ENCODE measurements around the gene GPSM3.
A peak's percentile ranks its signal among the peaks of the same experiment; 100 is the strongest.
"Not testable (repeated sequence)": the region's sequence is repeated elsewhere in the genome, so short reads cannot be mapped to it uniquely, and the experiment has no call there.

The GPSM3 gene

DNA sequence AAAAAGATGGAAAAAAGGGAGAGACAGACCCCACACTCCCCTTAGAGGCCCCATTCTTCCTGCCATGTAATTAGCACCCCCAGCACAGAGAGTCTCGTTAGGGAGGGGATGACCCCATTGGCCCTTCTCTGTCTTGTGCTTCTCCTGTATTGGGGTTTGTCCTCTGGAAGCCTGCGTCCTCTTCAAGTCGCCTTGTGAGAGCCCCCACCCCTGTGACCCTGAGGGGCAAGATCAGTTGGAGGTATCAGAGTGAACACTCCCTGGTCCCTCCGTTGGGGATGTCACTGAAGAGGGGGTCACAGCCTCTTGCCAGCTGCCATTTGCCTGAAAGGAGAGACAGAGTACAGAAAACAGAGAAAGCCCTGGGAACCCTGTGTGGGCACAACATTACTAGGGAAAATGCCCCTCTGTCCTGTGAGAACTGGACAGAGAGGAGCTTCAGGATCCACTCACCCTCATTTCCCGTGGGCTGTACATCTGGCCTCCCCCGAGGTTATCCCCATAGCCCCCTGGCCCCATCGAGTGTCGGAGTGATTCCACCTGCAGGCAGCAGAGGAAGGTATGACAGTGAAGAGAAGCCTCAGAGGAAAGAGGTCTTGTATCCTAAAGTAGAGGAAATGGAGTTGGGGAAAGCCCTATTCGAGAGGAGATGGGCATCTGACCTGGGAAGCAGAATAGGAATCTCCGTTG lies 6.1 kb downstream of the GPSM3 start:
- not testable (repeated sequence) for DNase-seq

DNA sequence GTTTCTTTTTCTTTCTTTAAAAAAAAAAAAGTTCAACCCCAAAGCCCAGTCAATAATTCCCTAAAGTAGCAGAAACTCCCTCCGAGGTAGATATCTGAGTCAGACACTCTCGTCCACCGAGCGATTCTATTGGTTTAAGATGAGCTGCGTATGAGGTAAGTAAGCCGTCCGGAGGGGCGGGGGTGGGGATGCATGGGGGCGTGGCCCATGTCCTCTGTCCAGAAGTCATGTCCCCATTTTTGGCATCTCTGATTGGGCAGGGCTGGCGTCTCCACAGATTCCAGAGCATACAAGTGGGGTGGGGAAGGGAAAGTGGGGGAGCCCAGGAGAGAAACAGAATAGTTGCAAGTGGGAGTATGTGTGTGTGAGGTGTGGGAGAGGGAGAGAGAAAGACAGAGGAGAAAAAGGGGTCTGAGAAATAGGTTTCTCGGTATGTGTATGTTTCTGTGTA lies 6.7 kb downstream of the GPSM3 start:
- DNase-seq: not testable (repeated sequence)

DNA sequence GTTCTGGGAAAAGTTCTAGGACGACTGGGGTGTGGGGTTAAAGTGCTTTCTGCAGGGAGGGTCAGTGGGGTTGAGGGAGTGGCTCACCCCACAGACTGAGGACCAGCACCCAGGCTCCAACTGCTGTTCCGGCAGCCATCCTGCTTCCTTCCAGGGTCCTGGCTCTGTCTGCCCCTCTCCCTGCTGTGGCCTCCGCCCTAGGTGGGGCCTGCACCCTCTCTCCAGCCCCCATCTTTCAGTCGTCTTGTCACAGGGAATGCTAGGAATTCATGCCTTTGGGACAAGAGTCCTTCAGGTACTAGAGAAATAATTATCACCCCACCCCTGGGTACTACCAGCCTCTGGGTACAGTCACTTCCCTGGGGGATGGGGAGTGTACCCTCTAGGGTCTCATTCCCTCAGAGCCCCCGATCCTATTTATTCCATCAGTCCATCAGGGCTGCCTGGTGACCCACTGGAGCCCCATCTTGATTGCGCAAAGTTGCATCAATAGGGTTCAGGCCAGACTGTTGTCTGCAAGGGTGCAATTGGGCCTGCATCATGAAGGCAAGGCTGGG lies 8.3 kb downstream of the GPSM3 start, which contains the start of gene AGER:
Gene AGER (minus strand): TSS at position 170 of the 557 bp plus-strand sequence. CDS start 31 bp downstream, at position 139.
- no peak for DNase-seq

DNA sequence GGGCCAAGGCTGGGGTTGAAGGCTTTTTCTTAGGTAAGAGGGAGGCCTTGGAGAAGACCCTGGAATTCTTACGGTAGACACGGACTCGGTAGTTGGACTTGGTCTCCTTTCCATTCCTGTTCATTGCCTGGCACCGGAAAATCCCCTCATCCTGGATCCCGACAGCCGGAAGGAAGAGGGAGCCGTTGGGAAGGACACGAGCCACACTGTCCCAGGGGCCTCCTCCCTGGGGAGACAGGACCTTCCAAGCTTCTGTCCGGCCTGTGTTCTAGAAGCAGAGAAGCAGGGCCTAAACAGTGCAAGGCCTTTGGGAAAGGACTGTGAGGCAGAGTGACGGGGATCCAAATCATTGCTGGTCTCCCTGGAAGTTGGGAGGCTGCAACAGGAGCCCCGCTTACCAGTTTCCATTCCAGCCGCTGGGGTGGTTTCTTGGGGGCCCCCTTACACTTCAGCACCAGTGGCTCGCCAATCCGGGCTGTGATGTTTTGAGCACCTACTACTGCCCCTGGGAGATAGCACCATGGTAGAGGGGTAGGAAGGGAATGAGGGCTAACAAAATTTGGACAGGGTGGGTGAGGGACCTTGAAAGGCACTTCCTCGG lies 8.9 kb downstream of the GPSM3 start:
- no peak for DNase-seq

DNA sequence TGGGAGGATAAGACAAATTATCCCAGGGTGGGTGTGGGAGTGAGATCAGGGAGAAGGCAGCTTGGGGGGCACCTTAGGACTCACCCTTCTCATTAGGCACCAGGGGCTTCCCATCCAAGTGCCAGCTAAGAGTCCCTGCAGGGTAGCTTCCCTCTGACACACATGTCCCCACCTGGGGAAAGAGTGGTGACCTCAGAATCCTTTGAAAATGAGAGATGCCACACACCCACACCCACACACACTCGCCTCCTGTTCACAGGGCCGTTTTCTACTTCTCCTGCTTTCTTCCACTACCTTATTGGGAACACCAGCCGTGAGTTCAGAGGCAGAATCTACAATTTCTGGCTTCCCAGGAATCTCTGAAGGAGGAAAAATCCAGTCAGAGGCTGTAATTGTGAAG lies 9.4 kb downstream of the GPSM3 start:
- no peak for DNase-seq

DNA sequence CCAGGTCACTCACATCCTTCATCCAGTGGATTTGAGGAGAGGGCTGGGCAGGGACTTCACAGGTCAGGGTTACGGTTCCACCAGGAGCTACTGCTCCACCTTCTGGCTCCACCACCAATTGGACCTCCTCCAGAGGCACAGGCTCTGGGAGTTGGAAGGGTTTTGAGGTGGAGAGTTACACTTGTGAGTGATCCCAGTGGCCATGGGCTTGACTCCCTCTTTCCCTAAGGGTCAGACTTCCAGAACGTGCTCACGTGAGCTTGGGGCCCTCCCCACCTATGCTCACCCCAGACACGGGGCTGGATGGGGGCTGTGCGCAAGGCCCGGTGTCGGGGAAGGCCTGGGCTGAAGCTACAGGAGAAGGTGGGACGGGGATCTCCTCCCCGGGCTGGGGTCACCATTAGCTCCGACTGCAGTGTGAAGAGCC lies 9.9 kb downstream of the GPSM3 start:
- no peak for DNase-seq

DNA sequence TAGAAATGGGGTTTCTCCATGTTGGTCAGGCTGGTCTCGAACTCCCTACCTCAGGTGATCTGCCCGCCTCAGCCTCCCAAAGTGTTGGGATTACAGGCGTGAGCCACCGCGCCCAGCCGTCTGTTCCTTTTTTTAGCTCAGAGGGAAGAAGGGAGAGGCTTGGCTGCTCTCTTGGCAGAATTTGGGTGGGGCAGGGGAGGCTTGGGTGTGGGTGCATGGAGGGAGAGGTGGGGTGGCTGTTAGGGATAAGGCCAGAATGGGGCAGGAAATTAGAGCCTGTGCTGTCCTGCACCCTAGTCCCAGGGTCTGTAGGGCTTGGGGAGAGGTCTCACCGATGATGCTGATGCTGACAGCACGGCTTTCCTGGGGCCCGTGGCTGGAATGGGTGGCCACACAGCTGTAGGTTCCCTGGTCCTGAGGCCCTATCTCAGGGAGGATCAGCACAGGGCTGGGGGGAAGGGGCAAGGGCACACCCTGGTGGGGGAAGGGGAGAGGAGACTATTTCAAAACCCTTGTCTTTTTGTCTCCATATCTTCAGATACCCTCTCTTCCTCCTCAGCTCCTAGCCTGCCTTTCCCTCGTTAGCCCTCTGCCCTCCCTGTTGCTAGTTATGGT lies 10.4 kb downstream of the GPSM3 start:
- DNase-seq: no peak

DNA sequence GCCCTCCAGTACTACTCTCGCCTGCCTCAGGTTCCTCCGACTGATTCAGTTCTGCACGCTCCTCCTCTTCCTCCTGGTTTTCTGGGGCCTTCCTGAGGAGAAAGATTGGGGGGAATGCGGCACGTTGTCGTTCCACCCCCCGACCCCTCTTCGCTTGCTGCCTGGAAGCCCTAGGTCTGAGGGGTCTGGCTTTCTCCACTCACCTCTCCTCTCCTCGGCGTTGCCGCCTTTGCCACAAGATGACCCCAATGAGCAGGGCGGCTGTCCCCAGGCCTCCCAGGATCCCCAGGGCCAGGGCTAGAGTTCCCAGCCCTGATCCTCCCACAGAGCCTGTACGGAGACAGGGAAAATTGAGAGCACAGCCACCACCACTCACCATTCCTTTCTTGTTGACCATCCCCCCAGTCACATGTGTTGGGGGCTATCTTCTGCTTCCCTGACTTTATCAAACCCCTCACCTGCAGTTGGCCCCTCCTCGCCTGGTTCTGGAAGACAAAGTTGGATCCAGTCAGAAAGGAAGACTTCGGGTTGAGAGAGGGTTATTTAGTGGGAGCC lies 11.2 kb downstream of the GPSM3 start:
- no peak for DNase-seq

DNA sequence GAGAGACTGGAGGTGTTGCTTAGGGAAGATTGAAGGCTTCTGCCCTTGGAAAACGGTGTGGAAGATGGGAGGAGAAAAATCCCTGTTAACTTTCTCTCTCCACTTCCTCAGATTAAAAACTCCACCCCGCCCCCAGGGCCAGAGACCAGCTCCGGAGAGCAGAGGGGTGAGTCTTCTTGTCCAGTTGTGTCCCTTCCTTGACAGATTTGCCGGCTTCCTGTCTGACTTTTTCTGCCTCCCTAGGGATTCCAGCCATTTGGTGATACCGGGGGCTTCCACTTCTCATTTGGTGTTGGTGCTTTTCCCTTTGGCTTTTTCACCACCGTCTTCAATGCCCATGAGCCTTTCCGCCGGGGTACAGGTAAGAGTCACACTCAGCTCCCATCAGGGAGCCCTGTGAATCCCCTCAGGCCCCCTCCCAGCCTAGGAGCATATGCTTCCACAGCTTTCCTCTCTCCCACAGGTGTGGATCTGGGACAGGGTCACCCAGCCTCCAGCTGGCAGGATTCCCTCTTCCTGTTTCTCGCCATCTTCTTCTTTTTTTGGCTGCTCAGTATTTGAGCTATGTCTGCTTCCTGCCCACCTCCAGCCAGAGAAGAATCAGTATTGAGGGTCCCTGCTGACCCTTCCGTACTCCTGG lies 12.6 kb downstream of the GPSM3 start:
- DNase-seq: no peak

DNA sequence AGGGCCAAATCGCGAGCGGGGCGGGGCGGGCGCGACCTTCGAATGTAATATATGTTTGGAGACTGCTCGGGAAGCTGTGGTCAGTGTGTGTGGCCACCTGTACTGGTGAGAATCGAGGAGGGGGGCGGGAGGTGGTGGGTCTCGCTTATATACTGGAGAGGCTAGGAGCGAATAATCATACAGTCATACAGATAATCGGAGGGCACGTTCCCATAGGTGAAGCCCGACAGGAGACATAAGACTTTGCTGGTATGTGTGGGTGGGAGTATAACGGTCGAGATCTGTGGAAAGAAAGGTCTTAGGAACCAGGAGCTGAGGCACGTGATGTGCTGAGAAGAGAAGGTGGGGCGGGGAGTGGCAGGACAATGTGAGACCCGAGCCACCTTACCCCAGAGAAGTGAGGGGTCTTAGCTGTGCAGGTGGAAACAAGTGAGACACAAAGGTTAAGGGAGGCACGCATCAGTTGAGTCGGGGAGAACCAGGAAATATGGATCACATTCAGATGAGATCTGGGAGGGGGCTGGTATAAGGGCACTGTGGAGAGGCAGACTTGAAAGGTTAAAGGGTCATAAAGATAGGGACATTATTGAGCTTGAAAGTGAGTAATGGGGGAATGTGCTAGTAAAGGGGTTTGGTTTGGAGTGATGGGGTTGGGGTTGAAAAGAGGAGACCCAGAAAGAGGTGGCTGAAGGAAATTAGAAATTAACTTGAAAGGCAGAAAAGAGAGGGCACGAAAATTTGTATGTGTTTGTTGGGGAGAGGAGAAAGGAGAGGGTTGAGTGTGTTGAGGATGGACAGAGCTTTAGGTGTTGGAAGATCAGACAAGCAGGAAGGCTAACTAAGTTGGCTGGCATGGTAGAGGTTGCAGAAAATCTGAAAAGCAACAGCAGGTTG lies 13.6 kb downstream of the GPSM3 start:
- DNase-seq: no peak

DNA sequence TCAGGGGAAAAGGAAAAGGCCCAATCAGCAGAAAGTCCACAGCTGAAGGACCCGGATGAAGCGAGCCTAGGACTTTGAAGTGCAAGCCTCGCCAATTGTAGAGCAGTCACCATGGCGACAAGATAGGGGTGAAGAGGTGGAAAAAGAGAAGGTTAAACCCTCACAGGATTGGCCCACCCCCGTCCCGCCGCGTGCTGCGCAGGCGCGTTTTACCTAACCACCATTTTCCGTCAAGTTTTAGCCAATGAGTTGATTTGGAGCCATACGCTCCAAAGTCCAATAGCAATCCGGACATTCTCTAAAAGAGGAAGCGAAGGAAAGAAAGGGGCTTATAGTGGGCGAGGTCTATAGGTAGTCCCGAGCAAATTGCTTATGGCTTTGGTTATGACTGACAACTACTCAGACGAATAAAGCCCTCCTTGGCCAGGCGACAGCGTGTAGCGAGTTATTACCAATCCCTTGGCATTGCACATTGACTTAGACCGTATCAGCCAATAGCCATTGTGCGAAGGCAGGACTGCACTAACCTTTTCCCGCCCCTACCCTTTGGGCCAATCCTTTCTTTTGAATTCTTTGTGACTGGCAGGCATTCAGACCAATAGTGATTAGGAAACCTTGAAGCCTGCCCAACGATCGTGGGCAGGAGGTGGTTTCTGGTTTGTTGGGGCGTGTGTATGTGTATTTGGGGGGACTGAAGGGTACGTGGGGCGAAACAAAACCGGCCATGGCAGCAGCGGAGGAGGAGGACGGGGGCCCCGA lies 14.5 kb downstream of the GPSM3 start, which contains the start of gene RNF5:
Gene RNF5 (plus strand): TSS at position 618 of the 759 bp plus-strand sequence. CDS start 107 bp downstream, at position 725.
- DNase-seq: peak; percentile 99

DNA sequence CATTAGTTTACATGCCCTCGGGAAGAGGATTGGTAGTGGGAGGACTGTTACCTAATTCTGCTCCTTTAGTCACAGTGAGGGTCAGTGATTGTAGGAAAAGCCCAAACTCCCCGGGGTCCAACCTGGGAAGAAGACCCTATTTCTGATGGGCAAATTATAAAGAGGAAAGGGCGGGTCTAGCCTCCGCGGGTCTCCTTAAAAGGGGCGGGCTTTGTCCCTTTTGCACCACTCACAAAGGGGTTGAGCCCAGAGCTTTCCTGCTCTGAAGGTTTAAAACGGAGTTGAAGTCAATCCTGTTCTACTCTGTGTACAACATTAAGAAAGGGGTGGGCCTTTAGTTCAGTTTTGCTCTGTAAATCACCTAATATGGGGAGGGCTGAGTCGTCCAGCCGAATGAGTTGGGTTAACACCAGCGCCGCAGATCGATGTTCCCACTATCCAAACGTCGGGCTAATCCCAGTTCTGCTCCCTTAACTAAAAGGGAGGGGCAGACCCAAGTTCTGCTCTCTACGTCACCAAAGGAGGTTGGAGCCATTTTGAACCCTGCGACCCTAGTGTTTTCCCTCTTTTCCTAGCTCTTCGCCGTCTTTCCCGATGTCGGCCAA lies 15.2 kb downstream of the GPSM3 start:
- peak; percentile 77 for DNase-seq

DNA sequence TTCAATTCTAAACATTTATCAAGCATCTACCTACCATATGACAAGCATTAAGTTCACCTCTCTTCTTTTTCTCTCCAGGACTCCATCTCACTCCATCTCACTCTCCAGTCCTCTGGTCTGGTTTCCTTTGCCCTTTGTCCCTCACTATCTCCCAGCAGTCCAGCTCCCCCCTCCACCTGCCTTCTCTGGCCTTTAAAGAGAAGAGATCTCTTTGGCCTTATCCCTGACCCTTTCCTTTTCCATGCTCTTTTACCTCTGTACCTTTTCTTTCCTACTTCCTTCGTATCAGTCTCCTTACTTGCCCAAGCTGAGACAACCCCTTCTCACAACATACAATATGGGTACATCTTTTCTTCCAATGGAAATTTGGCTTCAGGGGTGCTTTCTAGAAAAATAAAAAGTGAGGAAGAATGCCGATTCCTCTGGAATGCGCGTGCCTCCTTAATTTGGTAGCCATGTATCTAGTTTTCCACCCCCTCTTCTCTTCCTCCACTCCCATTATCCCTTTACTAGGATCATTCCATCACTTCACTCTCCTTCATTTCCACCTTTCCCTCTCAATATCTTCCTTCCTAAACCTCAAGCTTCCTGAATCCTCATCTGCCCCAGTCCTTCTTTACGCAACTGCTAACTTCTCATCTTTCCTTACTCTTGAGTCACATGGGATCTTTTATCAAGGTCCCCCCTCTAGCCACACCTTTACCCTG lies 15.8 kb downstream of the GPSM3 start:
- no peak for DNase-seq

DNA sequence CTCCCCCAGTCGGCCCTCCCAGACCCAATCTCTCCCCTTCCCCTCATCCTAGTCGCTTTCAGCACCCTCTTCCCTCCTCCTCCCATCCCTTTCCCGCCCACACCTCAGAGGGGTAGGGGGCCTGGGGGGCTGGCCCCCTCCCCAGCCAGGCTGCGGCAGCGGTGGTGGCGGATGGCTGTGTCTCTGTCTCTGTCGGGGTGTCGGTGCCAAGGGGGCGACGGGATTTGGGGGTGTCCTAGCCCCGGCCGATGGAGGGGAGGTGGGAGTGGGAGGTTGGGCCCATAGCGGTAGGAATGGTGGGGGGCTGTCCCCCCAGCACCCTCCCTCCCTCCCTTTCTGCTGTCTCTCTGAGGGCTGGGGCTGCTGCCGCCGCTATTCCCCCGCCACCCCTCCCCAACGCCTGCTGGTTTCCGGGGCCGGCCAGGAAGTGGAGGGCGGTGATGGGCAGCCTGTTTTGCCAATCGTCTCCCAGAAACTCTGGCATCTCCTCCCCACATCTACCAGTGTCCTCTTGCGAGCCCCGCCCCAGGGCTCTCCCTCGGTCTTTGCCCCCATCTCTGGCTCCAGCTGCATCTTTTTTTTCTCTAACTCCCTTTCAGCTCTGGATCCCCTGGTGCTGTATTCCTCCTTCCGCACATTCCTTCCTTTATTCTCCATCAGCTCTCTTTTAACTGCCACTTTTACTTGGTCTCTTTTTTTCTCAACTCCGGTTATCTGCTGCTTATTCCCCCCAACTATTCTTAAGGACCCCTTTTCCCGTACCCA lies 16.6 kb downstream of the GPSM3 start, which contains the start of gene AGPAT1:
Gene AGPAT1 (minus strand): TSS at position 374 of the 765 bp plus-strand sequence. CDS start 4,588 bp downstream, outside the sequence.
- DNase-seq: peak; percentile 79

DNA sequence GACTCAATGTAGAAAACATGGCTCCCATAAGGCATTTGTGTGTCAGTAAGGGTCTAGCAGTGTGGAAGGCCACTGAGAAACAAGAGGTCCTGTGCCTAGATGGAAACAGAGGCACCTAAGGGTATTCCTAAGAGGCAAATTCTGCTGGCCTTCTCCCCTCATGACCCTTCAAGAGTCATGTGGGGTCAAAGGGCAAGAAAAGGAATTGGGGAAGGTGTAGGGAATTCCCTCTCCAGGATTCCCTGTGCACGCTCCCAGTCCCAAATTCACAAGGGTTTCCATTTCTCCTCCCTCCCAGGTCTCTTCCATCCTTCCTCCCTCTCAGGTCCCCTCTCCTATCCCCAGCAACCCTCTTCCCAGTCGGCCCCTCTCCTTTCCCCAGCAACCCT lies 17.1 kb downstream of the GPSM3 start:
- DNase-seq: no peak

DNA sequence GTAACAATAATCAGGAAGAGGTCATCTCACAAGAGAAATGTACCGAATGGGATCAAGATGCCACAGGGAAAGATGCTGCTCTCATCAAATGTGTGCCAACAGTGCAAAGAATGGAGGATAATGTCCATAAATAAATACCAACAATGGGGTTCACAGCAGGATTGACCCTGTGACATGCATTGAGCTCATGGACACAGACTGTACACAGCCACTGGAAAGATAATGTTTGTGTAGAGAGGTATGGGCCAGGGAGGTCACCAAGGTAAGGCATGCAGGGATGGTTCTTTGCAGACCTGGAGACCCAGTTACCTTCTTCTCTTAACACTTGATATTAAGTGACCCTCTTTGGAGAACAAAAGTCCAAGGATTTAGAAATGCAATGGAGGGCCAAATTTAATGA lies 18.0 kb downstream of the GPSM3 start:
- no peak for DNase-seq

DNA sequence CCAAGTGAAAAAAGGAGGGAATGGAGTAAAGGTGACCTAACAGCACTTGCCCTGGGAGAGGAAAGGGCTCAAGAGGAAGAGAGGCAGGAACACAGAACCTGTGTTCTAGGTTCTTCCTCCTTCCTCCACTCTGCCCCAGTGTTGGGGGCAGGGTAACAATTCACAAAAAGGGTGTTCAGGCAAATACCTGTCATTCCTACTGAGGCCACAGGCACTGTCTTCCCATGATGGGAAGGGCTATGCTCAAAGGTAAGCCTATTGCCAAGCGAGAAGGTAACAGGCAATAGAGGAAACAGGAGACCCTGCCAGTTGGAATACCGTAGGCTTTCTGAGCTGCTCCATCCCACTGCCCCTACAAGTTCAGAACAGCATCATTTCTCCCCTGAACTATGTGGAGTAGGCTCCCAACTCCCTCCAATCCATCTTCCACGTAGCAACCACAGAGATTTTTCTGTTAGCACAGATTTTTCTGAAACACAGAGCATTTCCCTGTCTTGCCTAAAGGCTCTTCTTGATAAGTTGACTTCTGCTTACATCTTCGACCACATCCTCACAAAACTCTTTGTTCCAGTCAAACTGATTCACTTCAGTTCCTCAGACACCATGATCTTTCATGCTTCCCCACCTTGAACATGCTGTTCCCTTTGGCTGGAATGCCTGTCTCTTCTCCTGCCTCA lies 19.3 kb downstream of the GPSM3 start:
- no peak for DNase-seq

DNA sequence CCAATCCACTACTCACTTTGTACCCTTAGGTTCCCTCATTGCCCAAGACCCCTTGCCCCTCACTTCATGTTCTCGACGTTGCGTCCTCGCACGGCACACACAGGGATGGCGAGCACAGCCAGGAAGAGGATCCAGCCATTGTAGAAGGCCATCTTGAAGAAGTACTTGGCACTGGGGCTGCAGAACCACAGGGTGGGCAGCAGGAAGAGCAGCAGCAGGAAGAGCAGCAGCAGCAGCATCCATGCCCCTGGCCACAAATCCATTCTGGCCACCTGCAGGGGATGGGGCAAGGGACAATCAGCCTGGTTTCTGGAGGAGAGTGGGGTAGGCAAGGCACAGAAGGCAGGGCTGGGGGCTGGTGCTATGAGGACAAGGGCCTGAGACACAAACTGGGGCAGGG lies 21.2 kb downstream of the GPSM3 start:
- DNase-seq: no peak

Data from KG1 (cell line).